Bronchial epithelial cell (primary cell): Measurements from ENCODE around the gene PDGFA. TPM values are rescaled to one million over a fixed set of nuclear protein-coding genes. Genes with fewer than 3 reads are reported as not detected.

Experiments used
- DNase-seq: peaks from one replicate; pipeline ENCODE4 v3.0.0-alpha.2; 2010; ENCODE audit warnings: low read depth
- FAIRE-seq: peaks from 2 replicates; lab custom pipeline; 2011; peaks lifted over from hg19 to GRCh38; lab: Jason Lieb, UNC
- H3K27me3 ChIP-seq: 2 replicates; pipeline ENCODE4 v1.5.1; 2011; ENCODE audit warnings: low read length; ENCODE audit not compliant: control insufficient read depth, insufficient read depth
- H3K36me3 ChIP-seq: 2 replicates; pipeline ENCODE4 v1.5.1; 2011; ENCODE audit warnings: low read length; ENCODE audit not compliant: control insufficient read depth, insufficient read depth
- H3K4me3 ChIP-seq: 2 replicates; pipeline ENCODE4 v1.5.1; 2011; ENCODE audit warnings: mild to moderate bottlenecking, low read depth, low read length, control low read depth
- CTCF ChIP-seq: IDR thresholded peaks from 2 replicates; pipeline ENCODE4 v1.5.1; 2011; ENCODE audit warnings: mild to moderate bottlenecking, moderate library complexity, low read length, control low read depth, inconsistent platforms; ENCODE audit not compliant: insufficient read depth, severe bottlenecking
- total RNA-seq: library from RNA; depleted of rRNA; stranded (reverse); fragments of >200 nt; gene quantifications from 2 replicates; pipeline ENCODE4 v1.2.1, GENCODE V29; 2014

The PDGFA gene
- total RNA-seq, 1 donor from 2014 or later = 64.8 TPM

DNA sequence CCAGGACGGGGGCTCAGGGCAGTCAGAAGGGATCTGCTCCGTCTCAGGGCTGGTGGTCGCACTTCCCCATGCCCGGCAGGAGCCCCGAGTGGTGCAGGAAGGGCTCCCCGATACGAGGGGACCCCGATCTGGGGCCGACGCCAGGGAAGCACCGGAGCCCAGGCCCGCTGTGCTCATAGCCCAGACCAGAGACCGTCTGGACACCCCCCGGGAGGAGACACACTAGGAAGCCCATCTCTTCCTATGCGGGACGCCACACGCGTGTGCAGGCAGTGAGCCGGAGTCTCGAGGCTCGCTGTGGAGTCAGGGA, 39.7 kb upstream of the PDGFA start:
- Histone ChIP-seq H3K4me3 (no peak overlapping the region), H3K27me3 (no peaks in the 10 kb centered on the region), H3K36me3 (no peaks in the 10 kb centered on the region)
- FAIRE-seq (no peak), DNase-seq (no peak)
- no peak for TF ChIP-seq CTCF

GRCh38 chr7:557558-557881, 37.9 kb upstream of the PDGFA start:
- no peak for FAIRE-seq
- H3K27me3 ChIP-seq = no peaks in the 10 kb centered on the region
- H3K4me3 ChIP-seq = no peak overlapping the region
- no peak for TF ChIP-seq CTCF
- no peak for DNase-seq
- no peaks in the 10 kb centered on the region for H3K36me3 ChIP-seq

DNA sequence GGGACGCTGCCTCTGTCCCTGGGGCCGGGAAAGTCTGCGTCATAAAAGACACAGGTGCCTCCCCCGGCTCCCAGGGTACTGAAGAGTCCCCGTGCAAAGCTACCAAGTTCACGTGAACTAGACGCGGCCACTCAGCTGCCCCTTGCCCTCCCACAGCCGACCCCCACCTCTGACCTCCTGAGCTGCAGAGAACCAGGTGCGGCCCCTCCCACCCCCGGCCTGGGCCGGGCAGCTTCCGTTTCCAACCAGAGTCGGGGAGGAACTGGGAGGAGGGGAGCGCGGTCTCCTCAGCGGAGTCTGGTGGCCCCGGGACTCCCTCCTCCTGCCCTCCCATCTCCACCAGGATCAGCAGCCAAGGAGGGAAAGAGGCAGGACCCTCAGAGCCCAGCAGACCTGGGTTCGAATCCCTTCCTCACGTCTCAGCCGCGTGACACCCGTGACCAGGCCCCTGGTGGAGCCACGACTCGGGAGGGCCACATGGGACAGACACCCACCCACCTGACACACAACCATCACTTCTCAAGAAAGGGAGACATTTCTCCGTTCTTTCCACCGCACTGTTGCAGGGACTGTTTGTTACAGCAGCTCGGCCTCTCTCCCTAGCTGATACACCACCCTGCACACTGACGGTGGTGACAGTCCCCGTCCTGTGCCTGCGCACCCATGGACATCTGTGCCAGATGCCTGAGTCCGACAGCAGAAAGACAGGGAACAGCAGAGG, 37.4 kb upstream of the PDGFA start:
- TF ChIP-seq CTCF = no peak
- Histone ChIP-seq H3K36me3 (no peaks in the 10 kb centered on the region), H3K4me3 (no peak overlapping the region), H3K27me3 (no peaks in the 10 kb centered on the region)
- FAIRE-seq (no peak), DNase-seq (no peak)

DNA sequence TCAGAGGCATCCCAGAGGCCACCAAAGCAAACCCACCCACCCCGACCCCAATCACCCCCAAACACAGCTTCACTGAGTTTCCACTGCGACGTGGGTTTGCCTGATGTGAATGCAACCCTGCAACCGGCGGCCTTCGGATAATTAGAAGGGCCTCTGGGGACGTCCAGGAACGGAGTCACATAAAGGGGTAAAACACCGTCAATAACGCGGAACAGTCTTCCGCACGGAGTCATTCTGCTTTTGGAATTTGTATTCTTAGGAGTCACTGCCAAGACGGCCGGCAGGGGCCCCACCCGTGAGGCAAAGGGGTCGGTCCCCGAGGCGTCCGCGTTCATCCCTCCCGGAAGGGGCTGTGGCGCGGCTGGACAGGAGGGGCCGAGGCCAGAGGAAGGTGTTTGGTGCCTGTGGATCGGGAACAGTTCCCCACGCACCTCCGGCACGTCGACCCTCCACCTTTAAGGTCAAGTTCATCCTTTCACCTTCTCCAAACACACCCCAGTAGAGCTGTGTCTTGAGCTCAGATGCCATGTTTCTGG, 36.7 kb upstream of the PDGFA start:
- no peaks in the 10 kb centered on the region for H3K36me3 ChIP-seq
- TF ChIP-seq CTCF = no peak
- DNase-seq (no peak), FAIRE-seq (no peak)
- H3K4me3 ChIP-seq = no peak overlapping the region
- H3K27me3 ChIP-seq = no peaks in the 10 kb centered on the region

DNA sequence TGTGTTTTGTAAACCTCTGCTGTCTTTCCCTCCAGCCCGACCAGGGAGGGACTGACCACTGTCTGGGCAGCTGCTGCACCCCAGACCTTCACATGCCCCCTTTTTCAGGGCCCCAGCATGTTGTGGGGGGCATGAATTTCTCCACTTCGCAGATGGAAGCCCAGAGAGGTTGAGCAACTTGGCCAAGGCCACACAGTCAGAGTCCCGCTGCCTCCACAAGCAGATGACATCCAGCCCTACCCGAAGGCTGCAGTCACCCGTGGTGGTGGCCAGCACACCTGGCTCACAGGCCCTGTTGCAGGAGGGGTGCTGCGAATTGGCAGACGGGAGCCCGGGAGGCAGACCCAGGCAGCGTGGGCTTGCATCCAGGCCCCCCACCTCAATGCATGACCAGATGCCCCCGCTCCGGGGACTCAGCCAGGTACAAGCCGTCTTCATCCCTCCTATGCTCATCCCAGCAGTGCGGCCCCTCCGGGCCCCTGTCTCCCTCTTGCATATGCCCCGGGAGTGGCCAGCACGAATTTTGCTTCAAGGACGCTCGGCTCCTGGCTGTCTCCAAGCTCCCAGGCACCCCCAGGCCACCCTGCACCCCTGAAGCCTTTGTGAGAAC, 36.0 kb upstream of the PDGFA start:
- no peaks in the 10 kb centered on the region for H3K36me3 ChIP-seq
- no peak overlapping the region for H3K4me3 ChIP-seq
- DNase-seq (no peak), FAIRE-seq (no peak)
- TF ChIP-seq CTCF = no peak
- no peaks in the 10 kb centered on the region for H3K27me3 ChIP-seq

GRCh38 chr7:553636-554111, 34.0 kb upstream of the PDGFA start:
- FAIRE-seq (no peak), DNase-seq (no peak)
- Histone ChIP-seq H3K4me3 (no peak overlapping the region), H3K36me3 (no peaks in the 10 kb centered on the region), H3K27me3 (no peaks in the 10 kb centered on the region)
- TF ChIP-seq CTCF = no peak
